H1 (cell line): ENCODE data around the gene FPR2. TPM values are rescaled to one million over a fixed set of nuclear protein-coding genes. Genes with fewer than 3 reads are reported as not detected.

Experiments
- JUN ChIP-seq: IDR thresholded peaks from 2 replicates; pipeline ENCODE4 v1.6.1; 2011; ENCODE audit warnings: low read depth, mild to moderate bottlenecking, improper control_type of control experiment, low read length
- SIX5 ChIP-seq: IDR thresholded peaks from 2 replicates; pipeline ENCODE4 v1.6.1; 2011; ENCODE audit warnings: mild to moderate bottlenecking, low read depth, low read length
- TAF1 ChIP-seq: IDR thresholded peaks from 2 replicates; pipeline ENCODE4 v1.6.1; 2011; ENCODE audit warnings: mild to moderate bottlenecking, low read depth, low read length
- TAF7 ChIP-seq: optimal IDR thresholded peaks from 2 replicates; pipeline ENCODE3; 2011; ENCODE audit warnings: low read depth, mild to moderate bottlenecking, inconsistent platforms, low read length, moderate library complexity, borderline replicate concordance
- polyA plus RNA-seq, 7 experiments: library from polyadenylated mRNA; depleted of rRNA in 3 of 7; stranded (reverse) in 5 of 7; unstranded in 2 of 7; fragments of >200 nt in 5 of 7; fragments of 200-250 nt in 2 of 7; gene quantifications; 1 replicate in 5 of 7; 2 replicates in 1 of 7; 4 replicates in 1 of 7; pipeline versions ENCODE4 v1.2.1 to v1.2.3, GENCODE V29; 2011 to 2013; ENCODE audit warnings: missing spikeins in 2 of 7, mixed read lengths in 2 of 7
- total RNA-seq: library from RNA; stranded (reverse); fragmentation: NEBNext Ultra II Directional; extraction: Animal tissue kit (Norgen Biotek cat#: 25700); gene quantifications from 2 replicates; pipeline ENCODE4 v1.2.1, GENCODE V29; 2021

FPR2 gene
- total and polyA plus RNA-seq, 2 of the 8 experiments (the other 6 are each of a cell fraction or from before 2014, with no cell fraction given) = 0.17 TPM; not detected in 1

- TF ChIP-seq TAF7 = no peak
- TF ChIP-seq SIX5 = no peak
- no peak for TF ChIP-seq TAF1
- no peak for TF ChIP-seq JUN
Observed at GRCh38 chr19:51799034-51799773, 38.2 kb downstream of the FPR2 start (continued).
